ENCODE measurements around the gene RCSD1. TPM values are rescaled to one million over a fixed set of nuclear protein-coding genes. Genes with fewer than 3 reads are reported as not detected.
A peak's percentile ranks its signal among the peaks of the same experiment; 100 is the strongest.

RCSD1 gene
- total RNA-seq, 1 donor from 2014 or later, result 91.9 TPM

- Mint-ChIP-seq H3K36me3 (ENCODE audit: low read depth) (peaks cover 80% of the 10 kb centered on the region), H3K9me3 (no peaks in the 10 kb centered on the region), H3K4me1 (ENCODE audit: low read depth) (peaks cover 35% of the 10 kb centered on the region), H3K27ac (no peak overlapping the region), H3K27me3 (ENCODE audit: low read depth) (no peaks in the 10 kb centered on the region), H3K4me3 (ENCODE audit: low read depth) (no peak overlapping the region)
- DNase-seq (ENCODE audit: low spot score), result no peak
- intact Hi-C loops (cut with micrococcal nuclease), result no loop called here
These were observed 37.5 kb downstream of the RCSD1 start for GRCh38 chr1:167667536-167667935.

- no peak for DNase-seq (ENCODE audit: low spot score)
- H3K9me3 Mint-ChIP-seq, result no peaks in the 10 kb centered on the region
- H3K27me3 Mint-ChIP-seq (ENCODE audit: low read depth), result no peaks in the 10 kb centered on the region
- peaks cover 80% of the 10 kb centered on the region for H3K36me3 Mint-ChIP-seq (ENCODE audit: low read depth)
- no peak overlapping the region for H3K4me3 Mint-ChIP-seq (ENCODE audit: low read depth)
- peak overlapping the region; percentile 21 for H3K27ac Mint-ChIP-seq
- H3K4me1 Mint-ChIP-seq (ENCODE audit: low read depth), result peaks cover 37% of the 10 kb centered on the region
- intact Hi-C loops (cut with micrococcal nuclease), result no loop called here
These were observed 38.1 kb downstream of the RCSD1 start for GRCh38 chr1:167668108-167668507.

- H3K27ac Mint-ChIP-seq, result no peak overlapping the region
- intact Hi-C loops (cut with micrococcal nuclease), result no loop called here
- no peaks in the 10 kb centered on the region for H3K27me3 Mint-ChIP-seq (ENCODE audit: low read depth)
- H3K36me3 Mint-ChIP-seq (ENCODE audit: low read depth), result peaks cover 82% of the 10 kb centered on the region
- peaks cover 40% of the 10 kb centered on the region for H3K4me1 Mint-ChIP-seq (ENCODE audit: low read depth)
- H3K4me3 Mint-ChIP-seq (ENCODE audit: low read depth), result no peak overlapping the region
- no peak for DNase-seq (ENCODE audit: low spot score)
- H3K9me3 Mint-ChIP-seq, result no peaks in the 10 kb centered on the region
These were observed 39.4 kb downstream of the RCSD1 start for GRCh38 chr1:167669209-167670124.

GRCh38 chr1:167670563-167670962 is 40.5 kb downstream of the RCSD1 start:
- Mint-ChIP-seq H3K27me3 (ENCODE audit: low read depth) (no peaks in the 10 kb centered on the region), H3K36me3 (ENCODE audit: low read depth) (peaks cover 75% of the 10 kb centered on the region), H3K4me3 (ENCODE audit: low read depth) (no peak overlapping the region), H3K27ac (peak overlapping the region; percentile 73), H3K9me3 (no peaks in the 10 kb centered on the region), H3K4me1 (ENCODE audit: low read depth) (peaks cover 41% of the 10 kb centered on the region)
- DNase-seq (ENCODE audit: low spot score), result no peak
- intact Hi-C loops (cut with micrococcal nuclease), result no loop called here

GRCh38 chr1:167671727-167672511 is 41.9 kb downstream of the RCSD1 start:
- no peaks in the 10 kb centered on the region for H3K27me3 Mint-ChIP-seq (ENCODE audit: low read depth)
- no peak overlapping the region for H3K4me3 Mint-ChIP-seq (ENCODE audit: low read depth)
- H3K36me3 Mint-ChIP-seq (ENCODE audit: low read depth), result peaks cover 77% of the 10 kb centered on the region
- peak overlapping the region; percentile 50 for H3K27ac Mint-ChIP-seq
- no peaks in the 10 kb centered on the region for H3K9me3 Mint-ChIP-seq
- peaks cover 52% of the 10 kb centered on the region for H3K4me1 Mint-ChIP-seq (ENCODE audit: low read depth)
- intact Hi-C loops (cut with micrococcal nuclease), result no loop called here
- no peak for DNase-seq (ENCODE audit: low spot score)

- Mint-ChIP-seq H3K27ac (no peak overlapping the region), H3K36me3 (ENCODE audit: low read depth) (peaks cover 74% of the 10 kb centered on the region), H3K27me3 (ENCODE audit: low read depth) (no peaks in the 10 kb centered on the region), H3K9me3 (no peaks in the 10 kb centered on the region), H3K4me1 (ENCODE audit: low read depth) (peaks cover 57% of the 10 kb centered on the region), H3K4me3 (ENCODE audit: low read depth) (no peak overlapping the region)
- intact Hi-C loops (cut with micrococcal nuclease), result no loop called here
- no peak for DNase-seq (ENCODE audit: low spot score)
These were observed 42.8 kb downstream of the RCSD1 start for GRCh38 chr1:167672831-167673230.

GRCh38 chr1:167673265-167673664 is 43.2 kb downstream of the RCSD1 start:
- H3K4me1 Mint-ChIP-seq (ENCODE audit: low read depth), result peaks cover 55% of the 10 kb centered on the region
- DNase-seq (ENCODE audit: low spot score), result no peak
- H3K27ac Mint-ChIP-seq, result peak overlapping the region; percentile 22
- H3K4me3 Mint-ChIP-seq (ENCODE audit: low read depth), result no peak overlapping the region
- H3K27me3 Mint-ChIP-seq (ENCODE audit: low read depth), result no peaks in the 10 kb centered on the region
- peaks cover 71% of the 10 kb centered on the region for H3K36me3 Mint-ChIP-seq (ENCODE audit: low read depth)
- intact Hi-C loops (cut with micrococcal nuclease), result no loop called here
- H3K9me3 Mint-ChIP-seq, result no peaks in the 10 kb centered on the region

- H3K9me3 Mint-ChIP-seq, result no peaks in the 10 kb centered on the region
- no peak overlapping the region for H3K27ac Mint-ChIP-seq
- no peaks in the 10 kb centered on the region for H3K27me3 Mint-ChIP-seq (ENCODE audit: low read depth)
- DNase-seq (ENCODE audit: low spot score), result no peak
- H3K36me3 Mint-ChIP-seq (ENCODE audit: low read depth), result peaks cover 63% of the 10 kb centered on the region
- H3K4me3 Mint-ChIP-seq (ENCODE audit: low read depth), result no peak overlapping the region
- peaks cover 49% of the 10 kb centered on the region for H3K4me1 Mint-ChIP-seq (ENCODE audit: low read depth)
- intact Hi-C loops (cut with micrococcal nuclease), result no loop called here
These were observed 44.1 kb downstream of the RCSD1 start for GRCh38 chr1:167674156-167674555.

GRCh38 chr1:167675440-167675839 is 45.4 kb downstream of the RCSD1 start:
- DNase-seq (ENCODE audit: low spot score), result no peak
- Mint-ChIP-seq H3K27ac (no peak overlapping the region), H3K27me3 (ENCODE audit: low read depth) (no peaks in the 10 kb centered on the region), H3K9me3 (no peaks in the 10 kb centered on the region), H3K36me3 (ENCODE audit: low read depth) (peaks cover 54% of the 10 kb centered on the region), H3K4me3 (ENCODE audit: low read depth) (no peak overlapping the region), H3K4me1 (ENCODE audit: low read depth) (peaks cover 45% of the 10 kb centered on the region)
- intact Hi-C loops (cut with micrococcal nuclease), result no loop called here

- DNase-seq (ENCODE audit: low spot score), result no peak
- intact Hi-C loops (cut with micrococcal nuclease), result no loop called here
- no peaks in the 10 kb centered on the region for H3K9me3 Mint-ChIP-seq
- peaks cover 53% of the 10 kb centered on the region for H3K36me3 Mint-ChIP-seq (ENCODE audit: low read depth)
- H3K4me1 Mint-ChIP-seq (ENCODE audit: low read depth), result peaks cover 37% of the 10 kb centered on the region
- no peak overlapping the region for H3K4me3 Mint-ChIP-seq (ENCODE audit: low read depth)
- H3K27me3 Mint-ChIP-seq (ENCODE audit: low read depth), result no peaks in the 10 kb centered on the region
- H3K27ac Mint-ChIP-seq, result peak overlapping the region; percentile 19
These were observed 46.3 kb downstream of the RCSD1 start for GRCh38 chr1:167676205-167676915.

GRCh38 chr1:167676916-167677848 is 47.1 kb downstream of the RCSD1 start:
- no peak overlapping the region for H3K4me3 Mint-ChIP-seq (ENCODE audit: low read depth)
- no peaks in the 10 kb centered on the region for H3K27me3 Mint-ChIP-seq (ENCODE audit: low read depth)
- intact Hi-C loops (cut with micrococcal nuclease), result no loop called here
- no peak for DNase-seq (ENCODE audit: low spot score)
- H3K9me3 Mint-ChIP-seq, result no peaks in the 10 kb centered on the region
- peaks cover 31% of the 10 kb centered on the region for H3K4me1 Mint-ChIP-seq (ENCODE audit: low read depth)
- peaks cover 49% of the 10 kb centered on the region for H3K36me3 Mint-ChIP-seq (ENCODE audit: low read depth)
- peak overlapping the region; percentile 10 for H3K27ac Mint-ChIP-seq

GRCh38 chr1:167678422-167678821 is 48.4 kb downstream of the RCSD1 start:
- H3K4me1 Mint-ChIP-seq (ENCODE audit: low read depth), result peaks cover 25% of the 10 kb centered on the region
- no peak overlapping the region for H3K4me3 Mint-ChIP-seq (ENCODE audit: low read depth)
- no peaks in the 10 kb centered on the region for H3K9me3 Mint-ChIP-seq
- DNase-seq (ENCODE audit: low spot score), result no peak
- intact Hi-C loops (cut with micrococcal nuclease), result no loop called here
- no peak overlapping the region for H3K27ac Mint-ChIP-seq
- H3K27me3 Mint-ChIP-seq (ENCODE audit: low read depth), result no peaks in the 10 kb centered on the region
- peaks cover 38% of the 10 kb centered on the region for H3K36me3 Mint-ChIP-seq (ENCODE audit: low read depth)

Measured in activated T-helper 2 cell treated with anti-CD3 and anti-CD28 coated beads, Interferon-gamma antibody, Interleukin-2, Interleukin-4, amounts not matched to agents 10 μg/mL and 5 μg/mL and 100 μg/mL, durations not matched to agents 14 hours and 24 hours and 36 hours (primary cell).